Upper lobe of left lung (tissue), 6 donors: Measurements from ENCODE around the gene MYO3B. TPM values are rescaled to one million over a fixed set of nuclear protein-coding genes. Genes with fewer than 3 reads are reported as not detected.

Experiments
- ATAC-seq, 2 donors: fragments of 200-7000 bp; cut with Tn5 transposase; one replicate each; pipeline ENCODE4 v1.9.1; 2022; ENCODE audit warnings: mild to moderate bottlenecking in 2 of 2, moderate library complexity in 2 of 2; ENCODE audit not compliant: low FRiP score in 2 of 2
- DNase-seq, 2 donors: peaks; one replicate each; pipeline ENCODE4 v3.0.0-alpha.2; 2019 to 2020
- H3K27ac ChIP-seq, 4 donors: fragments of 200-600 bp; sonication (generic); one replicate each; pipeline ENCODE4 v1.5.1; 2016 to 2019
- H3K27me3 ChIP-seq, 4 donors: fragments of 200-600 bp; sonication (generic); one replicate each; pipeline ENCODE4 v1.5.1; 2017 to 2019
- H3K36me3 ChIP-seq, 4 donors: fragments of 200-600 bp; sonication (generic); one replicate each; pipeline ENCODE4 v1.5.1; 2016 to 2019
- H3K4me1 ChIP-seq, 4 donors: fragments of 200-600 bp; sonication (generic); one replicate each; pipeline ENCODE4 v1.5.1; 2018 to 2019
- H3K4me3 ChIP-seq, 4 donors: fragments of 200-600 bp; sonication (generic); one replicate each; pipeline ENCODE4 v1.5.1; 2017 to 2019; ENCODE audit warnings: mild to moderate bottlenecking in 2 of 4, moderate library complexity in 1 of 4
- H3K9me3 ChIP-seq, 4 donors: fragments of 200-600 bp; sonication (generic); one replicate each; pipeline ENCODE4 v1.5.1; 2018 to 2019
- EP300 ChIP-seq, 4 donors: sonication (generic); formaldehyde crosslinking; IDR thresholded peaks; one replicate each; pipeline ENCODE4 v1.5.1; 2017; ENCODE audit warnings: antibody characterized with exemption in 4 of 4, control low read depth in 2 of 4
- POLR2A ChIP-seq, 4 donors: fragments of 450-650 bp; IDR thresholded peaks; one replicate each; pipeline ENCODE4 v1.5.1; 2016 to 2017; ENCODE audit warnings: antibody characterized with exemption in 4 of 4, mild to moderate bottlenecking in 2 of 4
- POLR2AphosphoS5 ChIP-seq, 2 donors: sonication (generic); formaldehyde crosslinking; IDR thresholded peaks; one replicate each; pipeline ENCODE4 v1.5.1; 2017; ENCODE audit warnings: antibody characterized with exemption in 2 of 2
- WGBS, 2 donors: methylation state at CpG; one replicate each; pipeline ENCODE4 v1.1.5; 2017 to 2018; 5-methylcytosine and 5-hydroxymethylcytosine counted together
- total RNA-seq, 6 donors: library from RNA; depleted of rRNA in 4 of 6; stranded (reverse); fragments of >200 nt in 4 of 6; gene quantifications; one replicate each; pipeline versions ENCODE4 v1.1.0 to v1.2.1, GENCODE V29; 2016 to 2021
- TF ChIP-seq, protein P1 (sequence below), 6 experiments: fragments of 450-650 bp in 4 of 6; fragments of 200-600 bp in 2 of 6; sonication (generic) in 2 of 6; IDR thresholded peaks; one replicate each; pipeline ENCODE4 v1.5.1; 2016 to 2019; ENCODE audit warnings: antibody characterized with exemption in 6 of 6
- donor health status: DM: no; HTN: no; CAD: no; lungs with moderate emphysema.
- donor health status: DM: no; HTN: yes; CAD: no; lungs with severe emphysema.

Gene MYO3B
- total RNA-seq, 6 donors from 2014 or later, result 0.09 to 0.20 (median 0.13) TPM; not detected in 3

DNA sequence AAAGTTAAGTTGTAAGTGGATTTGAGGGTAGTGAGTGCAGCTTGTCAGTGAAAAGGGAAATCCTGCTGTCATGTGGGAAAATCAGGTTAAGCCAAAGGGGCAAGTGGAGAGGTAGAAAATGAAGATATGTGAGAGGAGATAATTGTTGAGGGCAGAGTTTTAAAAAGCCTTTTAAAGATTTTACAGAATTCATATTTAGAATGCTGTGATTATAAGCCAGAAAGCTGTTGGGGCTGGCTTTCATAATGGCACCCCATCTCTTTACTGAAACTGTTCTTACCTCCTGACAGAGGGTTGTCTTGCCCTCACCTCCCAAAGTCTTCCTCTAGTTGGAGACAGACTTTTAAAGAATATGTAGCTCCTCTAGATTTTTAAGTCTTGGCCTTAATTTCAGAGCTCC lies 86.9 kb downstream of the MYO3B start:
- Histone ChIP-seq H3K4me1 (no peaks in the 10 kb centered on the region), H3K36me3 (no peaks in the 10 kb centered on the region), H3K27me3 (no peaks in the 10 kb centered on the region), H3K27ac (no peak overlapping the region), H3K9me3 (peaks cover 0 to 8% (median 0%) of the 10 kb centered on the region in 4 donors), H3K4me3 (no peak overlapping the region)
- TF ChIP-seq EP300 (IDR thresholded peaks at IDR 0.05) (no peak), POLR2A (IDR thresholded peaks at IDR 0.05) (no peak), POLR2AphosphoS5 (IDR thresholded peaks at IDR 0.05) (no peak)
- TF ChIP-seq, protein P1, sequence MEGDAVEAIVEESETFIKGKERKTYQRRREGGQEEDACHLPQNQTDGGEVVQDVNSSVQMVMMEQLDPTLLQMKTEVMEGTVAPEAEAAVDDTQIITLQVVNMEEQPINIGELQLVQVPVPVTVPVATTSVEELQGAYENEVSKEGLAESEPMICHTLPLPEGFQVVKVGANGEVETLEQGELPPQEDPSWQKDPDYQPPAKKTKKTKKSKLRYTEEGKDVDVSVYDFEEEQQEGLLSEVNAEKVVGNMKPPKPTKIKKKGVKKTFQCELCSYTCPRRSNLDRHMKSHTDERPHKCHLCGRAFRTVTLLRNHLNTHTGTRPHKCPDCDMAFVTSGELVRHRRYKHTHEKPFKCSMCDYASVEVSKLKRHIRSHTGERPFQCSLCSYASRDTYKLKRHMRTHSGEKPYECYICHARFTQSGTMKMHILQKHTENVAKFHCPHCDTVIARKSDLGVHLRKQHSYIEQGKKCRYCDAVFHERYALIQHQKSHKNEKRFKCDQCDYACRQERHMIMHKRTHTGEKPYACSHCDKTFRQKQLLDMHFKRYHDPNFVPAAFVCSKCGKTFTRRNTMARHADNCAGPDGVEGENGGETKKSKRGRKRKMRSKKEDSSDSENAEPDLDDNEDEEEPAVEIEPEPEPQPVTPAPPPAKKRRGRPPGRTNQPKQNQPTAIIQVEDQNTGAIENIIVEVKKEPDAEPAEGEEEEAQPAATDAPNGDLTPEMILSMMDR (IDR thresholded peaks at IDR 0.05), result no peak
- ATAC-seq (no peak), DNase-seq (no peak)

DNA sequence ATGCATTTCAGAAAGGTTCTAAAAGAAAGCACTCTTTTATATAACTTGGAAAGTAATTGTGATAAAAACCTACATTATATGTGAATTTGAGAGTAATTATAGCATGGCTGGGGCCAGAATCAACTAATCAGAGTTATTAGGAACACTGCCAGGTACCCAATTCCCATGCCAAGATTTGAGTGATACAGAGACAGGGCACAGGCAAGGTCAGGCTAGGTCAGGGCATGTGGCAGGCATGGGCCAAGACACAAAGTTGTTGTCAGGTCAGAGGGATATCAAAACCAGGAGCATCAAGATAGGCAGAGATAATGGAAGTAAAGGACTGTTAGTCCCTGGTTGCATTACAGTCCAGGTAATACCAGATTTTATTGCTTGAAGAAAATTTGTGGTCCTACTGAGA lies 87.4 kb downstream of the MYO3B start:
- H3K4me3 ChIP-seq, result no peak overlapping the region

DNA sequence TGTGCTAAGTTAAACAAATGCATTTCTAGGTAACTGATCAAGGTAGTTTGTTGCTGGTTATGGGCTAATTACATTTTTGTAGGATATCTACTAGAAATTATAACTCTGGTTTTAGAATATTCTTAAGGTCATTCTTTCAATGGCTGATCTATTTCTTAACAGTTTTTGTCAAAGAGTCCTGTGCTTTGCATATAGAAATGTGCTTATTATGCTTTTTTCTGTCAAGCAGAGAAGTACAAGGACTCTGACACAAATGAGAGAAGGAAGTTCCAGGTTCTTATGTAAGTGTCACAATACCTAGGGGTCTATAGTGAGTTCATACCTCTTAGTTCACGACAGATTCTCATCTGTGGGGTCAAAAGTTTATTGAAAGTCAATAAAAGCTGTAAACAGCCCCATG lies 88.4 kb downstream of the MYO3B start:
- ATAC-seq, result no peak
- Histone ChIP-seq H3K27me3 (no peaks in the 10 kb centered on the region), H3K9me3 (peaks cover 0 to 8% (median 0%) of the 10 kb centered on the region in 4 donors), H3K4me3 (no peak overlapping the region), H3K36me3 (no peaks in the 10 kb centered on the region), H3K4me1 (no peaks in the 10 kb centered on the region), H3K27ac (no peak overlapping the region)
- 48 to 60% methylated on average over 1 of the region's 1 CpG for WGBS, 2 donors
- no peak for TF ChIP-seq EP300 (IDR thresholded peaks at IDR 0.05)
- no peak for TF ChIP-seq POLR2AphosphoS5 (IDR thresholded peaks at IDR 0.05)
- TF ChIP-seq POLR2A (IDR thresholded peaks at IDR 0.05), result no peak
- TF ChIP-seq, protein P1 (IDR thresholded peaks at IDR 0.05), result no peak
- DNase-seq, result no peak

More for the DNA sequence above, 87.4 kb downstream of the MYO3B start:
- DNase-seq (no peak), ATAC-seq (no peak)
- H3K27me3 ChIP-seq, result no peaks in the 10 kb centered on the region
- no peak overlapping the region for H3K27ac ChIP-seq
- H3K36me3 ChIP-seq, result no peaks in the 10 kb centered on the region
- TF ChIP-seq, protein P1 (IDR thresholded peaks at IDR 0.05), result no peak
- H3K9me3 ChIP-seq, result peaks cover 0 to 8% (median 0%) of the 10 kb centered on the region in 4 donors
- H3K4me1 ChIP-seq, result no peaks in the 10 kb centered on the region

DNA sequence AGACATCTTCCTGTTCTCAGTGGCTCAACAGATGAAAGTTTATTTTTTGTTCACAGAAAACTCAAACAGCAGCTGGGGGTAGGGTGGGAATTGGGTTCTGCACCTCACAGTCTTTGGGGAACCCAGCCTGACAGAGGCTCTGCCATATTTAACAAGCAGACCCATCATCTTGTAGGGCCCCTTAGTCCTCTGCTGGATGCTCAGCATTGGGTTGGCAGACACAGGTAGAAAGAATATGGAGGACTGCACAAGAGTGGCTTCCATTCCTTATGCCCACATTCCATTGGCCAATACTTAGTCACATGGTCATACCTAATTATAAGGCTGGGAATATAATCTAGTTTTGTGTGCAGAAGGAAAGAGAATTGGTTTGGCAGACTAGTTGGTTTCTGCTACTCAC lies 89.1 kb downstream of the MYO3B start:
- H3K4me3 ChIP-seq, result no peak overlapping the region
- no peaks in the 10 kb centered on the region for H3K36me3 ChIP-seq
- DNase-seq (no peak), ATAC-seq (no peak)
- no peaks in the 10 kb centered on the region for H3K4me1 ChIP-seq
- TF ChIP-seq EP300 (IDR thresholded peaks at IDR 0.05) (no peak), POLR2AphosphoS5 (IDR thresholded peaks at IDR 0.05) (no peak), POLR2A (IDR thresholded peaks at IDR 0.05) (no peak)
- TF ChIP-seq, protein P1 (IDR thresholded peaks at IDR 0.05), result no peak
- H3K27ac ChIP-seq, result no peak overlapping the region
- H3K27me3 ChIP-seq, result no peaks in the 10 kb centered on the region
- H3K9me3 ChIP-seq, result peaks cover 0 to 8% (median 0%) of the 10 kb centered on the region in 4 donors

DNA sequence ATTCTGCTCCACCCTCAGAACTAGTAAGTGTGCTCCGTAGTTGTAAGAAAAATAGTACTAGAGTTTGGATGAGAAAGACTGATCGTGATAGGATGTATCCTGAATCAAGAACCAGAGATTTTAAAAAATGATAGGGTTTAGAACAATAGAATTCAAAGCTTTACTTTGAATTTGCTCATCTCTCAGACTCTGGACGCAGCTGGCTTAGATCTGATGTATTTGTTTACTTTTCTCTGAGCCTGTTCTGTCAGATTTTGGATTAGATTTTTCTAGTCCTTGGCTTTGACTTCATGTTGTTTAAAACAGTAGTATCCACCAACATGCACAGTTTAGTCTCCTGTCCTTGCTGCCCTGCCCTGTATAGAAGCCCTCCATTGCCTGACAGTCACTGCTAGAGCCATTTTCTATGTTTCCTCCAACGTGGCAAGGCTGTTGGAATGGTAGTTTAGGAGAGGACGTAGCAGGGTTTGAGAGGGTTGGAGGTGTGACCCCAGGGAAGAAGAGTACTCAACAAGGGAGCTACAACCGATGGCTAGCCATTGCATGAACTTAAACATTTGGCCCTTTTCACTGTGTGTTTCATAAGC lies 92.4 kb downstream of the MYO3B start:
- ATAC-seq (no peak), DNase-seq (no peak)
- Histone ChIP-seq H3K36me3 (no peaks in the 10 kb centered on the region), H3K27me3 (no peaks in the 10 kb centered on the region), H3K9me3 (no peaks in the 10 kb centered on the region), H3K4me1 (no peaks in the 10 kb centered on the region), H3K27ac (no peak overlapping the region), H3K4me3 (no peak overlapping the region)
- 55 to 57% methylated on average over 6 of the region's 6 CpGs for WGBS, 2 donors
- TF ChIP-seq EP300 (IDR thresholded peaks at IDR 0.05) (no peak), POLR2AphosphoS5 (IDR thresholded peaks at IDR 0.05) (no peak), POLR2A (IDR thresholded peaks at IDR 0.05) (no peak)
- TF ChIP-seq, protein P1 (IDR thresholded peaks at IDR 0.05), result no peak
